Uterus (tissue), 4 donors: ENCODE results near the gene MICAL2. TPM values are rescaled to one million over a fixed set of nuclear protein-coding genes. Genes with fewer than 3 reads are reported as not detected.

Experiments used
- DNase-seq, 2 donors: peaks; one replicate each; pipeline ENCODE4 v3.0.0-alpha.2; 2019 to 2020
- H3K27ac ChIP-seq, 2 donors: fragments of 200-600 bp; sonication (generic); 1 replicate in 1 of 2; 2 replicates in 1 of 2; pipeline ENCODE4 v1.5.1; 2016 to 2018
- H3K27me3 ChIP-seq, 2 donors: fragments of 200-600 bp; sonication (generic); one replicate each; pipeline ENCODE4 v1.5.1; 2018 to 2019; ENCODE audit warnings: control low read depth in 1 of 2
- H3K36me3 ChIP-seq, 2 donors: fragments of 200-600 bp; sonication (generic); one replicate each; pipeline ENCODE4 v1.5.1; 2019; ENCODE audit warnings: control low read depth in 1 of 2
- H3K4me1 ChIP-seq, 2 donors: fragments of 200-600 bp; sonication (generic); one replicate each; pipeline ENCODE4 v1.5.1; 2018 to 2019; ENCODE audit warnings: control low read depth in 1 of 2
- H3K4me3 ChIP-seq, 2 donors: fragments of 200-600 bp; sonication (generic); 1 replicate in 1 of 2; 2 replicates in 1 of 2; pipeline ENCODE4 v1.5.1; 2018 to 2019; ENCODE audit warnings: mild to moderate bottlenecking in 1 of 2
- H3K9me3 ChIP-seq, 2 donors: fragments of 200-600 bp; sonication (generic); one replicate each; pipeline ENCODE4 v1.5.1; 2019; ENCODE audit warnings: control low read depth in 1 of 2
- POLR2A ChIP-seq, 2 donors: fragments of 450-650 bp; IDR thresholded peaks; one replicate each; pipeline ENCODE4 v1.6.1; 2016; ENCODE audit warnings: antibody characterized with exemption in 2 of 2, mild to moderate bottlenecking in 1 of 2, moderate library complexity in 1 of 2
- intact Hi-C: fragments of 100-400 bp; cut with DNase I; formaldehyde crosslinking; loops from one replicate; pipeline ENCODE4 v1.15.1; 2023; ENCODE audit warnings: low total_unique reads
- total RNA-seq, 4 donors: library from RNA; depleted of rRNA in 3 of 4; stranded (reverse); fragments of >200 nt in 3 of 4; gene quantifications; one replicate each; pipeline versions ENCODE4 v1.1.0 to v1.2.4, GENCODE V29; 2014 to 2023
- TF ChIP-seq, protein P1 (sequence below), 4 experiments: fragments of 200-600 bp in 2 of 4; fragments of 450-650 bp in 2 of 4; sonication (generic) in 2 of 4; IDR thresholded peaks; one replicate each; pipeline ENCODE4 v1.5.1; 2016 to 2019; ENCODE audit warnings: antibody characterized with exemption in 4 of 4, mild to moderate bottlenecking in 2 of 4, moderate library complexity in 1 of 4
- donor health status: DM: yes; HTN: yes; CAD: no.

The MICAL2 gene
- total RNA-seq, 4 donors from 2014 or later: 29.6 to 139 (median 53.1) TPM

GRCh38 chr11:12241401-12241800 is 131.0 kb downstream of the MICAL2 start:
- Histone ChIP-seq H3K9me3 (no peaks in the 10 kb centered on the region), H3K36me3 (no peaks in the 10 kb centered on the region), H3K4me1 (no peaks in the 10 kb centered on the region), H3K27ac (no peak overlapping the region), H3K27me3 (no peaks in the 10 kb centered on the region), H3K4me3 (no peak overlapping the region)
- no peak for DNase-seq
- intact Hi-C loops: no loop called here
- TF ChIP-seq POLR2A (IDR thresholded peaks at IDR 0.05): no peak
- TF ChIP-seq, protein P1, sequence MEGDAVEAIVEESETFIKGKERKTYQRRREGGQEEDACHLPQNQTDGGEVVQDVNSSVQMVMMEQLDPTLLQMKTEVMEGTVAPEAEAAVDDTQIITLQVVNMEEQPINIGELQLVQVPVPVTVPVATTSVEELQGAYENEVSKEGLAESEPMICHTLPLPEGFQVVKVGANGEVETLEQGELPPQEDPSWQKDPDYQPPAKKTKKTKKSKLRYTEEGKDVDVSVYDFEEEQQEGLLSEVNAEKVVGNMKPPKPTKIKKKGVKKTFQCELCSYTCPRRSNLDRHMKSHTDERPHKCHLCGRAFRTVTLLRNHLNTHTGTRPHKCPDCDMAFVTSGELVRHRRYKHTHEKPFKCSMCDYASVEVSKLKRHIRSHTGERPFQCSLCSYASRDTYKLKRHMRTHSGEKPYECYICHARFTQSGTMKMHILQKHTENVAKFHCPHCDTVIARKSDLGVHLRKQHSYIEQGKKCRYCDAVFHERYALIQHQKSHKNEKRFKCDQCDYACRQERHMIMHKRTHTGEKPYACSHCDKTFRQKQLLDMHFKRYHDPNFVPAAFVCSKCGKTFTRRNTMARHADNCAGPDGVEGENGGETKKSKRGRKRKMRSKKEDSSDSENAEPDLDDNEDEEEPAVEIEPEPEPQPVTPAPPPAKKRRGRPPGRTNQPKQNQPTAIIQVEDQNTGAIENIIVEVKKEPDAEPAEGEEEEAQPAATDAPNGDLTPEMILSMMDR (IDR thresholded peaks at IDR 0.05): no peak

GRCh38 chr11:12241971-12242672 is 131.7 kb downstream of the MICAL2 start:
- DNase-seq: no peak
- TF ChIP-seq POLR2A (IDR thresholded peaks at IDR 0.05): no peak
- TF ChIP-seq, protein P1 (IDR thresholded peaks at IDR 0.05): no peak
- Histone ChIP-seq H3K4me1 (no peaks in the 10 kb centered on the region), H3K27ac (no peak overlapping the region), H3K4me3 (no peak overlapping the region), H3K36me3 (no peaks in the 10 kb centered on the region), H3K9me3 (no peaks in the 10 kb centered on the region), H3K27me3 (no peaks in the 10 kb centered on the region)
- intact Hi-C loops: no loop called here

DNA sequence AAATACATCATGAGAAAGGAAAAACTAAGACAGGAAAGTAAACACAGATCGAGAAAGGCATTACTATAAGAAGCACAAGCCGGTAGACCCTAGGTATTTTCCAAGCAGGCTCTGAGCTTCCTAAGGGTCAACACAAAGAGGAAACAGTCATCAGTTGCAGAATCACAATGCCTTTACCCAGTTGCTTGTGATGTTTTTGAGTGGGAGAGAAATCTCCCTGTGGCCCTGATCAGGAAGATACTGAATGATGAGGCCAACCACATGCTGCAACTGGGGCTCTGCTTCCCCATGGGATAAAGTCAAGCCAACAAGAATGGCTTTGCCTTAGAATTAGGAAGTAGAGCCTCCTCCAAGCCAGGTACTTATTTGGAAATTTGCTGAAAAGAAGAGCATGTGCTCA is 132.6 kb downstream of the MICAL2 start:
- DNase-seq: no peak
- intact Hi-C loops: no loop called here
- Histone ChIP-seq H3K9me3 (no peaks in the 10 kb centered on the region), H3K27me3 (no peaks in the 10 kb centered on the region), H3K36me3 (no peaks in the 10 kb centered on the region), H3K27ac (no peak overlapping the region), H3K4me3 (no peak overlapping the region), H3K4me1 (no peaks in the 10 kb centered on the region)
- TF ChIP-seq POLR2A (IDR thresholded peaks at IDR 0.05): no peak
- TF ChIP-seq, protein P1 (IDR thresholded peaks at IDR 0.05): no peak

- TF ChIP-seq, protein P1 (IDR thresholded peaks at IDR 0.05): no peak
- Histone ChIP-seq H3K9me3 (no peaks in the 10 kb centered on the region), H3K27ac (no peak overlapping the region), H3K4me1 (no peaks in the 10 kb centered on the region), H3K36me3 (no peaks in the 10 kb centered on the region), H3K27me3 (no peaks in the 10 kb centered on the region), H3K4me3 (no peak overlapping the region)
- intact Hi-C loops: no loop called here
- no peak for DNase-seq
Measured at GRCh38 chr11:12243486-12243885, 133.1 kb downstream of the MICAL2 start.

GRCh38 chr11:12243911-12244550 is 133.6 kb downstream of the MICAL2 start:
- no peaks in the 10 kb centered on the region for H3K27me3 ChIP-seq
- H3K27ac ChIP-seq: no peak overlapping the region
- no peaks in the 10 kb centered on the region for H3K36me3 ChIP-seq
- no peak for DNase-seq
- H3K9me3 ChIP-seq: no peaks in the 10 kb centered on the region
- TF ChIP-seq, protein P1 (IDR thresholded peaks at IDR 0.05): no peak
- no peak for TF ChIP-seq POLR2A (IDR thresholded peaks at IDR 0.05)
- intact Hi-C loops: no loop called here
- H3K4me3 ChIP-seq: no peak overlapping the region
- no peaks in the 10 kb centered on the region for H3K4me1 ChIP-seq
